Right lobe of liver (tissue), 6 donors: ENCODE results near the gene THTPA. TPM values are rescaled to one million over a fixed set of nuclear protein-coding genes. Genes with fewer than 3 reads are reported as not detected.

Source experiments
- ATAC-seq, 4 donors: fragments of 200-7000 bp; cut with Tn5 transposase; one replicate each; pipeline ENCODE4 v1.9.1; 2020; ENCODE audit warnings: mild to moderate bottlenecking in 4 of 4, moderate library complexity in 4 of 4
- DNase-seq, 3 donors: peaks; one replicate each; pipeline ENCODE4 v3.0.0-alpha.2; 2020
- H3K27ac ChIP-seq, 3 donors: fragments of 200-600 bp; one replicate each; pipeline ENCODE4 v1.8.0; 2022
- H3K27me3 ChIP-seq, 2 donors: fragments of 200-600 bp; one replicate each; pipeline ENCODE4 v1.8.0; 2022
- H3K36me3 ChIP-seq, 4 donors: fragments of 200-600 bp; sonication (generic) in 1 of 4; one replicate each; pipeline versions ENCODE4 v1.5.1 to v1.8.0; 2017 to 2022; ENCODE audit warnings: control low read depth in 1 of 4
- H3K4me1 ChIP-seq, 4 donors: fragments of 200-600 bp; sonication (generic) in 1 of 4; one replicate each; pipeline versions ENCODE4 v1.5.1 to v1.8.0; 2017 to 2022; ENCODE audit warnings: control low read depth in 1 of 4
- H3K4me3 ChIP-seq, 3 donors: fragments of 200-600 bp; one replicate each; pipeline ENCODE4 v1.8.0; 2022
- H3K9me3 ChIP-seq, 4 donors: fragments of 200-600 bp; sonication (generic) in 1 of 4; one replicate each; pipeline versions ENCODE4 v1.5.1 to v1.8.0; 2017 to 2022; ENCODE audit warnings: control low read depth in 1 of 4
- POLR2A ChIP-seq: fragments of 450-650 bp; IDR thresholded peaks from one replicate; pipeline ENCODE4 v1.6.1; 2017; ENCODE audit warnings: antibody characterized with exemption, mild to moderate bottlenecking
- WGBS: methylation state at CpG from one replicate; pipeline ENCODE4 v1.1.6; 2018; ENCODE audit warnings: low coverage, low lambda C conversion rate; ENCODE audit not compliant: insufficient coverage; ENCODE audit errors: missing lambda C conversion rate; 5-methylcytosine and 5-hydroxymethylcytosine counted together
- intact Hi-C, 2 donors: fragments of 100-400 bp; cut with DNase I; formaldehyde crosslinking; loops; one replicate each; pipeline versions ENCODE4 v1.11.2 to v1.14.1; 2022
- total RNA-seq, 6 experiments: library from RNA; depleted of rRNA in 2 of 6; stranded (reverse); fragments of >200 nt in 2 of 6; fragmentation: NEBNext Ultra II Directional in 3 of 6; extraction: Animal tissue kit (Norgen Biotek cat#: 25700) in 3 of 6; gene quantifications; one replicate each; pipeline versions ENCODE4 v1.1.0 to v1.2.4, GENCODE V29; 2016 to 2023
- TF ChIP-seq, protein P1 (sequence below), 4 donors: fragments of 200-600 bp in 3 of 4; fragments of 450-650 bp in 1 of 4; IDR thresholded peaks; one replicate each; pipeline versions ENCODE4 v1.5.1 to v1.8.0; 2016 to 2022; ENCODE audit warnings: antibody characterized with exemption in 4 of 4, mild to moderate bottlenecking in 2 of 4
- donor health status: DM: no; HTN: yes; CAD: no.
- donor health status: DM: no; HTN: no; CAD: no.
- donor health status: DM: no; HTN: no; CAD: no.
- donor health status: DM: no; HTN: yes; CAD: no.
- donor health status: DM: no; HTN: yes; CAD: no.

Gene THTPA
- total RNA-seq, 6 experiments from 2014 or later: 8.2 to 15.0 (median 11.4) TPM

DNA sequence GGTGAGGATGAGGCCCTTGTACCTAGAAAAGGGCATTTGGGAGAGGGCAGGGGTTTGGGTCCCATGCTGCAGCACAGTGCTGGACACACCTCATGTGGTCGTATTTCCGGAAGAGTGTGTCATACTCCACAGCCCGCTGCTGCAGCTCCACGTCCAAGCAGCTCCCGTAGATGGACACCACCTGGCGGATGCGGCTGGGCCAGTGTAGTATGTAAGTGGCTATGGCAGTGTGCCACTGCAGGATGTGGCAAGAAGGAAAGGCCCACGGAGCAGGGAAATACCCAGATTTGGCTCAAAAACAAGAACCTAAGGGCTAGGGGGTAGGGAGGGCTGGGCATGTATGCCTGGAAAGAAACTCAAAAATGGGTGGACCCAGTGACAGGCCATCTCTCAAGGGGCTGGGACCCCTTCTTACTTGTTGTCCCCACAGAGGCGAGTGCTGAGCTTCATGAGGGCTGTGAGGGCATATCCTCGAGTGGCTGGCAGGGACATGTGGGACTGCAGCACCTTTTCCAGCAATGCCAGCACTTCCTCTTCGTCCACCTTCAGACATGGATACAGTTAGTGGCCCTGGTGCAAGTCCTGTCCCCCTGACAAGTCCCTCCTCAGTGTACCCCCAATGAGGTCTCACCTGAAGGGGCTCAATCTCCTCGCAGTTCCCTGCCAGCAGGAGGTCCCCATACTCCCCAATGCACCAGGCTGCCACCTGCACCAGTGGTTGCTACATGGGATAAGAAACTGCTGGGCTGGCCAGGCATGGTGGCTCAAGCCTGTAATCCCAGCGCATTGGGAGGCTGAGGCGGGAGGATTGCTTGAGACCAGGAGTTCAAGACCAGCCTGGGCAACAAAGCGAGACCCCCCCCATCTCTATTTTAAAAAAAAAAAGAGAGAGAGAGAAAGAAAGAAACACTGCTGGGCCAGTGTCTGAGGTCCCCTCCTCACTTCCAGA lies 6.1 kb downstream of the THTPA start:
- intact Hi-C loops: loop anchor here (2.0 to 5.0 kb wide), 2 partner anchors 85 kb away; no protein-coding TSS in a partner anchor
- H3K9me3 ChIP-seq: no peaks in the 10 kb centered on the region
- H3K27me3 ChIP-seq: no peaks in the 10 kb centered on the region
- TF ChIP-seq POLR2A: no peak
- TF ChIP-seq, protein P1, sequence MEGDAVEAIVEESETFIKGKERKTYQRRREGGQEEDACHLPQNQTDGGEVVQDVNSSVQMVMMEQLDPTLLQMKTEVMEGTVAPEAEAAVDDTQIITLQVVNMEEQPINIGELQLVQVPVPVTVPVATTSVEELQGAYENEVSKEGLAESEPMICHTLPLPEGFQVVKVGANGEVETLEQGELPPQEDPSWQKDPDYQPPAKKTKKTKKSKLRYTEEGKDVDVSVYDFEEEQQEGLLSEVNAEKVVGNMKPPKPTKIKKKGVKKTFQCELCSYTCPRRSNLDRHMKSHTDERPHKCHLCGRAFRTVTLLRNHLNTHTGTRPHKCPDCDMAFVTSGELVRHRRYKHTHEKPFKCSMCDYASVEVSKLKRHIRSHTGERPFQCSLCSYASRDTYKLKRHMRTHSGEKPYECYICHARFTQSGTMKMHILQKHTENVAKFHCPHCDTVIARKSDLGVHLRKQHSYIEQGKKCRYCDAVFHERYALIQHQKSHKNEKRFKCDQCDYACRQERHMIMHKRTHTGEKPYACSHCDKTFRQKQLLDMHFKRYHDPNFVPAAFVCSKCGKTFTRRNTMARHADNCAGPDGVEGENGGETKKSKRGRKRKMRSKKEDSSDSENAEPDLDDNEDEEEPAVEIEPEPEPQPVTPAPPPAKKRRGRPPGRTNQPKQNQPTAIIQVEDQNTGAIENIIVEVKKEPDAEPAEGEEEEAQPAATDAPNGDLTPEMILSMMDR (IDR thresholded peaks at IDR 0.05): no peak
- no peak for ATAC-seq
- H3K4me3 ChIP-seq: no peak overlapping the region
- peaks cover 0 to 22% (median 5%) of the 10 kb centered on the region in 4 donors for H3K4me1 ChIP-seq
- H3K27ac ChIP-seq: no peak overlapping the region
- no peak for DNase-seq
- H3K36me3 ChIP-seq: peaks cover 0 to 18% (median 0%) of the 10 kb centered on the region in 4 donors
- 72% methylated on average over 8 of the region's 15 CpGs for WGBS

DNA sequence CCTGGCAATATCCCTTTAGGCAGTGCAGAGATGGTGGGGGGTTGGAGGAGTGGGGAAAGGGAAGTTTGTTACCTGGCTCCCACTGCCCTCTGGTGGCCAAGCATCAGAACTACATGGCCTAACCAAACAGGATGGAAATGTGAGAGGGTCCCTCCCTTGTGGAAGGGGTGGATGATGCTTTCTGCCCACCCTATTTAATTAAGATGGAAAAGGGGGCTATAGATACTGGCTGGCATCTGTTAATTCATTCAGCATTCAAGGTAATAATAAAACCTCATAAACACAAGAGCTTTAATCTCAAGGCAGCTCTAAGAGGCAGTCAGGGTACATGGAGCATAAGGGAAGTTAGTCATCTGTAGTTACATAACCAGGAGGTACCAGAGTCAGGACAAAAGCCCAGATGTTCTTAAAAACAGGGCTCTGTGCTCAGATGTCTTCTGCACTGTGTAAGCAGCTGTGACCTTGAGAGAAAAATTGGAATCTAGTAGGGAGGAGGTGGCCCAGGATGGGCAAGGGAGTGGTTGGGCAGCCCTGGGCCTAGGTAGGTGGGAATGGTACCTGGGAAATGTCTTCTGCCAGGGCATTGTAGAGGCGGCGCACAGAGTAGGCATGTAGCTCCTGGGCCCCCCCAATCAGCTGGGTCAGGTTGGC lies 6.9 kb downstream of the THTPA start:
- Histone ChIP-seq H3K27ac (peak overlapping the region in 1 of 3 donors; percentile 61), H3K9me3 (no peaks in the 10 kb centered on the region), H3K4me1 (peaks cover 0 to 21% (median 4%) of the 10 kb centered on the region in 4 donors), H3K36me3 (peaks cover 0 to 18% (median 0%) of the 10 kb centered on the region in 4 donors), H3K4me3 (no peak overlapping the region), H3K27me3 (no peaks in the 10 kb centered on the region)
- peak; percentile 31 to 47 (median 40) for ATAC-seq
- DNase-seq: no peak
- WGBS: no CpG with 5 or more reads among the region's 2 CpGs
- TF ChIP-seq, protein P1 (IDR thresholded peaks at IDR 0.05): peak; percentile 80 to 87 (median 84)
- no peak for TF ChIP-seq POLR2A
- intact Hi-C loops: loop anchor here (2.0 to 5.0 kb wide), 2 partner anchors 86 kb away; no protein-coding TSS in a partner anchor

DNA sequence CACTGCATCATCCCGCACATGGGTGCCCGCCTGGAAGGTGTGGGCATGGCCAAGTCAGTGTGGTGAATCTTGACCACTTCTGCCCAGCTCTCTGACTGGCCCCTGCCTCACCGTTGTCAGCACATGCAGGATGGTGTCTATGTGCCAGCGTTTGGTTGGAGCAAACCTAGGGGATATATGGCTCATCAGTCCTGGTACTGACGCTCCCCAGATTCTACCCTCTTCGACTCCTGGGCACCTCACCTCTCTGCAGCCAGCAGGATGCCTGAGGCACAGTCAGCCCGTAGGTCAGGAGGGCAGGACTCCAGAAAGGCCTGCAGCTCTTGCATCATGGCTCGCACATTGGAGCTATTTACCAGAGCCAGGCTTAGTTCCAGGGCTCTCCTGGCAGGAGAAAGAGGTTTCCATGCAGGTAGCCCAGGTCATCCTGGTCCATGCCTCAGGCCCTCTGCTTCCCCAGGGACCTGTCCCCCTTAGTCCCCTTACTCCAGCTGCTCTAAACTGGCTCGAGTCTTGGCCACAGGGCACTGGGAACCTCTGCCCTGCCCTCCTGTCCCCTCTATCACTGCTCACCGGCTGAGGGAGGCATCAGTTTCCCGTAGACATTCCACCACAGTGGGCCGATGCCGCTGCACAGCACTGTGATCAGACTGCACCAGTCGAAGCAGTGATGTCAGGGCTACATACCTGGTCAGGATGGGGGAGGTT lies 7.6 kb downstream of the THTPA start:
- DNase-seq: peak; percentile 74 to 92 (median 88)
- ATAC-seq: peak; percentile 74 to 85 (median 80)
- peaks cover 0 to 18% (median 0%) of the 10 kb centered on the region in 4 donors for H3K36me3 ChIP-seq

More for the DNA sequence above, 7.6 kb downstream of the THTPA start:
- intact Hi-C loops: loop anchor here (2.0 to 5.0 kb wide), 2 partner anchors 86 to 87 kb away; no protein-coding TSS in a partner anchor
- WGBS: 71% methylated on average over 7 of the region's 14 CpGs
- Histone ChIP-seq H3K27ac (peak overlapping the region in 1 of 3 donors; percentile 61), H3K4me1 (peaks cover 0 to 24% (median 4%) of the 10 kb centered on the region in 4 donors), H3K27me3 (no peaks in the 10 kb centered on the region), H3K9me3 (no peaks in the 10 kb centered on the region), H3K4me3 (no peak overlapping the region)
- TF ChIP-seq, protein P1 (IDR thresholded peaks at IDR 0.05): no peak
- no peak for TF ChIP-seq POLR2A
